PFSK-1 (cell line): Measurements from ENCODE around the gene TYMP.

Experiments
- POLR2AphosphoS5 ChIP-seq: IDR thresholded peaks from 2 replicates; pipeline ENCODE4 v1.6.1; 2012; ENCODE audit warnings: low read depth, mild to moderate bottlenecking, control low read depth, low read length, moderate library complexity
- TF ChIP-seq, protein P1 (sequence below), 2 experiments: IDR thresholded peaks; 2 replicates each; pipeline versions ENCODE4 v1.6.1 to v1.8.0; 2011 to 2012; ENCODE audit warnings: low read depth in 2 of 2, low read length in 2 of 2, control low read depth in 1 of 2, inconsistent platforms in 1 of 2, mild to moderate bottlenecking in 1 of 2, moderate library complexity in 1 of 2; ENCODE audit not compliant: insufficient read depth in 1 of 2

DNA sequence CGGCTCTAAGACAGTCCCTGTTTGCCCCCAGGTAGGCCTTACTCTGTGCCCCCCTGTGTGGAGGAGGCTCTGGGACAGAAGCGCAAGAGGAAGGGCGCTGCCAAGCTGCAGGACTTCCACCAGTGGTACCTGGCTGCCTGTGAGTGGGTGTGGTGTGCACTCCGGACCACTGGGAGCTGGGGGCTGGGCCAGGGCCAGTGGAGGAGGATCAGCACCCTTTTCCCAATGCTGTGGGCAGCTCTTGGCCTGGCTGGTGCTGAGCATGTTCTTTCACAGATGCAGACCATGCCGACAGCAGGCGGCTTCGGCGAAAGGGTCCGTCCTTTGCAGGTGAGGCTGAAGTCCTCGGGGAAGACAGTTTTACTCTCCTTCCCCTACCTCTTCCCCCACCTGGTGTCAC is 8.1 kb downstream of the TYMP start:
- TF ChIP-seq POLR2AphosphoS5: no peak
- TF ChIP-seq, protein P1, sequence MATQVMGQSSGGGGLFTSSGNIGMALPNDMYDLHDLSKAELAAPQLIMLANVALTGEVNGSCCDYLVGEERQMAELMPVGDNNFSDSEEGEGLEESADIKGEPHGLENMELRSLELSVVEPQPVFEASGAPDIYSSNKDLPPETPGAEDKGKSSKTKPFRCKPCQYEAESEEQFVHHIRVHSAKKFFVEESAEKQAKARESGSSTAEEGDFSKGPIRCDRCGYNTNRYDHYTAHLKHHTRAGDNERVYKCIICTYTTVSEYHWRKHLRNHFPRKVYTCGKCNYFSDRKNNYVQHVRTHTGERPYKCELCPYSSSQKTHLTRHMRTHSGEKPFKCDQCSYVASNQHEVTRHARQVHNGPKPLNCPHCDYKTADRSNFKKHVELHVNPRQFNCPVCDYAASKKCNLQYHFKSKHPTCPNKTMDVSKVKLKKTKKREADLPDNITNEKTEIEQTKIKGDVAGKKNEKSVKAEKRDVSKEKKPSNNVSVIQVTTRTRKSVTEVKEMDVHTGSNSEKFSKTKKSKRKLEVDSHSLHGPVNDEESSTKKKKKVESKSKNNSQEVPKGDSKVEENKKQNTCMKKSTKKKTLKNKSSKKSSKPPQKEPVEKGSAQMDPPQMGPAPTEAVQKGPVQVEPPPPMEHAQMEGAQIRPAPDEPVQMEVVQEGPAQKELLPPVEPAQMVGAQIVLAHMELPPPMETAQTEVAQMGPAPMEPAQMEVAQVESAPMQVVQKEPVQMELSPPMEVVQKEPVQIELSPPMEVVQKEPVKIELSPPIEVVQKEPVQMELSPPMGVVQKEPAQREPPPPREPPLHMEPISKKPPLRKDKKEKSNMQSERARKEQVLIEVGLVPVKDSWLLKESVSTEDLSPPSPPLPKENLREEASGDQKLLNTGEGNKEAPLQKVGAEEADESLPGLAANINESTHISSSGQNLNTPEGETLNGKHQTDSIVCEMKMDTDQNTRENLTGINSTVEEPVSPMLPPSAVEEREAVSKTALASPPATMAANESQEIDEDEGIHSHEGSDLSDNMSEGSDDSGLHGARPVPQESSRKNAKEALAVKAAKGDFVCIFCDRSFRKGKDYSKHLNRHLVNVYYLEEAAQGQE (IDR thresholded peaks at IDR 0.05; ENCODE audit: insufficient read depth in 1 of 2, low read depth in 2 of 2, low read length in 2 of 2): no peak
